ENCODE data around the gene EVX2. TPM values are rescaled to one million over a fixed set of nuclear protein-coding genes. Genes with fewer than 3 reads are reported as not detected.

Gene EVX2
- total and polyA plus RNA-seq, 12 donors, result not detected

GRCh38 chr2:176103742-176104315 is 20.1 kb upstream of the EVX2 start:
- intact Hi-C loops (cut with DNase I), result no loop called here
- H3K27me3 ChIP-seq, result peaks cover 96% of the 10 kb centered on the region
- no peak for DNase-seq
- no peak for TF ChIP-seq POLR2A (IDR thresholded peaks at IDR 0.05)
- no peak for TF ChIP-seq CTCF (IDR thresholded peaks at IDR 0.05)
- WGBS, 4 donors, result 9 to 12% (median 10%) methylated on average over 17 of the region's 17 CpGs
- no peaks in the 10 kb centered on the region for H3K9me3 ChIP-seq (replicated peaks in 1 of 3)
- H3K27ac ChIP-seq, result no peak overlapping the region
- H3K4me1 ChIP-seq (replicated peaks in 1 of 2), result peaks cover 7 to 19% of the 10 kb centered on the region in 2 donors
- H3K4me3 ChIP-seq, result no peak overlapping the region
- H3K36me3 ChIP-seq (replicated peaks in 1 of 2), result no peaks in the 10 kb centered on the region

- no peak overlapping the region for H3K4me3 ChIP-seq
- no peak for DNase-seq
- no peak overlapping the region for H3K27ac ChIP-seq
- no peak for TF ChIP-seq CTCF (IDR thresholded peaks at IDR 0.05)
- no peak for TF ChIP-seq POLR2A (IDR thresholded peaks at IDR 0.05)
- intact Hi-C loops (cut with DNase I), result no loop called here
- no peaks in the 10 kb centered on the region for H3K9me3 ChIP-seq (replicated peaks in 1 of 3)
- H3K4me1 ChIP-seq (replicated peaks in 1 of 2), result peaks cover 7 to 19% of the 10 kb centered on the region in 2 donors
- H3K27me3 ChIP-seq, result peaks cover 96% of the 10 kb centered on the region
- H3K36me3 ChIP-seq (replicated peaks in 1 of 2), result no peaks in the 10 kb centered on the region
- 37 to 44% (median 39%) methylated on average over 7 of the region's 7 CpGs for WGBS, 4 donors
Observed at GRCh38 chr2:176103194-176103593, 19.4 kb upstream of the EVX2 start.

GRCh38 chr2:176102309-176102866 is 18.6 kb upstream of the EVX2 start:
- peaks cover 7 to 23% of the 10 kb centered on the region in 2 donors for H3K4me1 ChIP-seq (replicated peaks in 1 of 2)
- H3K36me3 ChIP-seq (replicated peaks in 1 of 2), result no peaks in the 10 kb centered on the region
- intact Hi-C loops (cut with DNase I), result no loop called here
- WGBS, 4 donors, result 15 to 30% (median 27%) methylated on average over 7 of the region's 7 CpGs
- DNase-seq, result no peak
- H3K9me3 ChIP-seq (replicated peaks in 1 of 3), result no peaks in the 10 kb centered on the region
- TF ChIP-seq CTCF (IDR thresholded peaks at IDR 0.05), result no peak
- no peak for TF ChIP-seq POLR2A (IDR thresholded peaks at IDR 0.05)
- H3K4me3 ChIP-seq, result no peak overlapping the region
- H3K27ac ChIP-seq, result no peak overlapping the region
- peaks cover 98% of the 10 kb centered on the region for H3K27me3 ChIP-seq

- Histone ChIP-seq H3K27me3 (peaks cover 99% of the 10 kb centered on the region), H3K4me3 (no peak overlapping the region)
Observed at GRCh38 chr2:176101842-176102241, 18.1 kb upstream of the EVX2 start.

More at GRCh38 chr2:176101842-176102241, 18.1 kb upstream of the EVX2 start:
- DNase-seq, result no peak
- intact Hi-C loops (cut with DNase I), result no loop called here
- Histone ChIP-seq H3K9me3 (replicated peaks in 1 of 3) (no peaks in the 10 kb centered on the region), H3K4me1 (replicated peaks in 1 of 2) (peaks cover 7 to 25% of the 10 kb centered on the region in 2 donors), H3K27ac (no peak overlapping the region), H3K36me3 (replicated peaks in 1 of 2) (no peaks in the 10 kb centered on the region)
- TF ChIP-seq POLR2A (IDR thresholded peaks at IDR 0.05) (no peak), CTCF (IDR thresholded peaks at IDR 0.05) (no peak)
- 37 to 50% (median 47%) methylated on average over 5 of the region's 5 CpGs for WGBS, 4 donors

All from adrenal gland (tissue), 12 donors.